HepG2 (cell line): Measurements from ENCODE around the gene SERINC4. TPM values are rescaled to one million over a fixed set of nuclear protein-coding genes. Genes with fewer than 3 reads are reported as not detected.
A peak's percentile ranks its signal among the peaks of the same experiment; 100 is the strongest.

ENCODE experiments used
- HDAC2 ChIP-seq: sonication (generic); formaldehyde crosslinking; IDR thresholded peaks from 2 replicates; pipeline ENCODE4 v1.4.0; 2020; ENCODE audit warnings: missing genetic modification reagents
- HINFP ChIP-seq: sonication (generic); formaldehyde crosslinking; IDR thresholded peaks from 2 replicates; pipeline ENCODE4 v1.4.0; 2020; ENCODE audit warnings: low read depth, mild to moderate bottlenecking, missing genetic modification reagents
- HMG20B ChIP-seq: conservative IDR thresholded peaks from 2 replicates; pipeline ENCODE4 v1.6.1; 2016; ENCODE audit warnings: missing genetic modification reagents, missing compliant biosample characterization
- KLF12 ChIP-seq: sonication (generic); formaldehyde crosslinking; IDR thresholded peaks from 2 replicates; pipeline ENCODE4 v1.4.0; 2020; ENCODE audit warnings: missing genetic modification reagents, borderline replicate concordance
- MAX ChIP-seq: IDR thresholded peaks from 2 replicates; pipeline ENCODE4 v1.6.1; 2012; ENCODE audit warnings: inconsistent platforms
- MIXL1 ChIP-seq: IDR thresholded peaks from 2 replicates; pipeline ENCODE4 v1.6.1; 2016
- PCBP2 ChIP-seq: fragments of 200-400 bp; formaldehyde crosslinking; optimal IDR thresholded peaks from 2 replicates; pipeline ENCODE3; 2018; ENCODE audit warnings: low read length, low read depth; ENCODE audit not compliant: poor library complexity, severe bottlenecking
- TEF ChIP-seq: sonication (generic); formaldehyde crosslinking; IDR thresholded peaks from 2 replicates; pipeline ENCODE4 v1.5.0; 2020; ENCODE audit warnings: missing genetic modification reagents
- TFE3 ChIP-seq: IDR thresholded peaks from 2 replicates; pipeline ENCODE4 v1.6.1; 2016
- TRAFD1 ChIP-seq: sonication (generic); formaldehyde crosslinking; IDR thresholded peaks from 2 replicates; pipeline ENCODE4 v1.5.1; 2020; ENCODE audit warnings: missing genetic modification reagents, mild to moderate bottlenecking, borderline replicate concordance
- TRIM22 ChIP-seq: fragments of 450-650 bp; IDR thresholded peaks from 2 replicates; pipeline ENCODE4 v1.6.1; 2017
- ZBTB10 ChIP-seq: sonication (generic); formaldehyde crosslinking; IDR thresholded peaks from 2 replicates; pipeline ENCODE4 v1.4.0; 2020; ENCODE audit warnings: missing genetic modification reagents, borderline replicate concordance
- ZNF451 ChIP-seq: sonication (generic); formaldehyde crosslinking; IDR thresholded peaks from 2 replicates; pipeline ENCODE4 v1.5.0; 2020; ENCODE audit warnings: mild to moderate bottlenecking, missing genetic modification reagents
- ZNF484 ChIP-seq: sonication (generic); formaldehyde crosslinking; IDR thresholded peaks from 2 replicates; pipeline ENCODE4 v1.5.1; 2020; ENCODE audit warnings: mild to moderate bottlenecking, low read depth, missing genetic modification reagents, borderline replicate concordance
- ZNF501 ChIP-seq: sonication (generic); formaldehyde crosslinking; IDR thresholded peaks from 2 replicates; pipeline ENCODE4 v1.5.1; 2020; ENCODE audit warnings: mild to moderate bottlenecking, moderate library complexity, missing genetic modification reagents
- ZNF644 ChIP-seq: IDR thresholded peaks from 2 replicates; pipeline ENCODE4 v1.6.1; 2016; ENCODE audit warnings: low read depth
- ZNF746 ChIP-seq: sonication (generic); formaldehyde crosslinking; IDR thresholded peaks from 2 replicates; pipeline ENCODE4 v1.8.0; 2022; ENCODE audit warnings: mild to moderate bottlenecking, missing genetic modification reagents
- ZNF850 ChIP-seq: sonication (generic); formaldehyde crosslinking; conservative IDR thresholded peaks from 2 replicates; pipeline ENCODE4 v1.9.0; 2021; ENCODE audit warnings: mild to moderate bottlenecking, missing genetic modification reagents
- ZNF879 ChIP-seq: sonication (generic); formaldehyde crosslinking; IDR thresholded peaks from 2 replicates; pipeline ENCODE4 v1.8.1; 2023; ENCODE audit warnings: missing genetic modification reagents
- polyA plus RNA-seq, 8 experiments: library from polyadenylated mRNA; depleted of rRNA in 3 of 8; stranded (reverse) in 7 of 8; unstranded in 1 of 8; fragments of >200 nt; fragmentation: Illumina TruSeq in 4 of 8; extraction: Trizol in 4 of 8; gene quantifications; 2 replicates each; pipeline versions ENCODE4 v1.2.1 to v1.2.3, GENCODE V29; 2011 to 2016; ENCODE audit warnings: low read depth in 4 of 8, missing spikeins in 1 of 8, mixed read lengths in 1 of 8; ENCODE audit not compliant: insufficient read depth in 1 of 8
- total RNA-seq, 5 experiments: library from RNA; depleted of rRNA; stranded (reverse); fragments of >200 nt; fragmentation: Illumina TruSeq; extraction: Trizol; gene quantifications; 2 replicates each; pipeline ENCODE4 v1.2.3, GENCODE V29; 2016; ENCODE audit warnings: low read depth in 1 of 5

SERINC4 gene
- total and polyA plus RNA-seq, 2 of the 13 experiments (the other 11 are each of a cell fraction or from before 2014, with no cell fraction given) = not detected

- TF ChIP-seq TRAFD1 (CRISPR knock-in tag) (no peak), TEF (no peak), ZNF746 (CRISPR knock-in tag) (peak; percentile 43; the same call in 1 of the 2 replicates), ZNF451 (CRISPR knock-in tag) (peak; percentile 65; the same call in 1 of the 2 replicates), ZNF484 (no peak), ZNF644 (no peak), HMG20B (CRISPR knock-in tag) (no peak), HINFP (CRISPR knock-in tag) (peak; percentile 26; the same call in 1 of the 2 replicates), KLF12 (peak; percentile 59; the same call in 1 of the 2 replicates), ZNF850 (CRISPR knock-in tag) (no peak), ZNF879 (CRISPR knock-in tag) (no peak), TRIM22 (no peak), ZNF501 (CRISPR knock-in tag) (peak; percentile 79), MAX (peak; percentile 92), TFE3 (peak; percentile 94), ZBTB10 (CRISPR knock-in tag) (peak; percentile 92; the same call in 1 of the 2 replicates), HDAC2 (CRISPR knock-in tag) (no peak), MIXL1 (no peak), PCBP2 (no peak)
These were observed 7.8 kb downstream of the SERINC4 start, which contains the start of gene SERF2 (continued) for GRCh38 chr15:43791993-43792760.
